H54 (cell line): ENCODE measurements around the gene GP9.
"Not testable (repeated sequence)": the region's sequence is repeated elsewhere in the genome, so short reads cannot be mapped to it uniquely, and the experiment has no call there.

Source experiments
- DNase-seq: peaks from one replicate; pipeline ENCODE4 v3.0.0; 2011; ENCODE audit warnings: low spot score, mixed read lengths; ENCODE audit not compliant: insufficient read length
- FAIRE-seq: peaks from 3 replicates; lab custom pipeline; 2011; peaks lifted over from hg19 to GRCh38; lab: Jason Lieb, UNC
- POLR2A ChIP-seq: IDR thresholded peaks from 2 replicates; pipeline ENCODE4 v1.6.1; 2011; ENCODE audit warnings: low read depth, mild to moderate bottlenecking, low read length

The GP9 gene

GRCh38 chr3:129065720-129066073 lies 5.1 kb downstream of the GP9 start:
- FAIRE-seq (no peak), DNase-seq (no peak)
- no peak for TF ChIP-seq POLR2A

- not testable (repeated sequence) for FAIRE-seq, DNase-seq
Measured at GRCh38 chr3:129067719-129068118, 7.1 kb downstream of the GP9 start.

GRCh38 chr3:129068291-129068886 lies 7.8 kb downstream of the GP9 start:
- DNase-seq (no peak), FAIRE-seq (no peak)
- TF ChIP-seq POLR2A: no peak

GRCh38 chr3:129069313-129070085 lies 8.9 kb downstream of the GP9 start:
- not testable (repeated sequence) for FAIRE-seq

GRCh38 chr3:129070086-129070885 lies 9.7 kb downstream of the GP9 start:
- FAIRE-seq: no peak
- no peak for DNase-seq
- no peak for TF ChIP-seq POLR2A

More at GRCh38 chr3:129069313-129070085, 8.9 kb downstream of the GP9 start:
- not testable (repeated sequence) for DNase-seq

GRCh38 chr3:129077222-129077621 lies 16.6 kb downstream of the GP9 start:
- DNase-seq (peak; percentile 43), FAIRE-seq (no peak)
- TF ChIP-seq POLR2A: no peak

GRCh38 chr3:129078510-129078909 lies 17.9 kb downstream of the GP9 start:
- no peak for TF ChIP-seq POLR2A
- FAIRE-seq (no peak), DNase-seq (no peak)

GRCh38 chr3:129081503-129081902 lies 20.9 kb downstream of the GP9 start:
- no peak for FAIRE-seq
- TF ChIP-seq POLR2A: no peak
- no peak for DNase-seq

- DNase-seq (no peak), FAIRE-seq (no peak)
- no peak for TF ChIP-seq POLR2A
Measured at GRCh38 chr3:129082026-129082425, 21.4 kb downstream of the GP9 start.

- FAIRE-seq (no peak), DNase-seq (no peak)
- no peak for TF ChIP-seq POLR2A
Measured at GRCh38 chr3:129084501-129084900, 23.9 kb downstream of the GP9 start.

GRCh38 chr3:129085165-129085715 lies 24.7 kb downstream of the GP9 start:
- no peak for TF ChIP-seq POLR2A
- DNase-seq (no peak), FAIRE-seq (no peak)

GRCh38 chr3:129085818-129086217 lies 25.2 kb downstream of the GP9 start:
- TF ChIP-seq POLR2A: no peak
- FAIRE-seq (no peak), DNase-seq (no peak)

- DNase-seq (no peak), FAIRE-seq (no peak)
- no peak for TF ChIP-seq POLR2A
Measured at GRCh38 chr3:129087138-129087702, 26.6 kb downstream of the GP9 start.

GRCh38 chr3:129087904-129088303 lies 27.3 kb downstream of the GP9 start:
- DNase-seq, FAIRE-seq: not testable (repeated sequence)

- FAIRE-seq, DNase-seq: not testable (repeated sequence)
Measured at GRCh38 chr3:129088312-129088711, 27.7 kb downstream of the GP9 start.
